SW 1271 (cell line): ENCODE data around the gene PORCN.
A peak's percentile ranks its signal among the peaks of the same experiment; 100 is the strongest.

Source experiments
- DNase-seq, 2 experiments: peaks; one replicate each; lab custom pipeline; 2025; lab: John Stamatoyannopoulos, UW

The PORCN gene

DNA sequence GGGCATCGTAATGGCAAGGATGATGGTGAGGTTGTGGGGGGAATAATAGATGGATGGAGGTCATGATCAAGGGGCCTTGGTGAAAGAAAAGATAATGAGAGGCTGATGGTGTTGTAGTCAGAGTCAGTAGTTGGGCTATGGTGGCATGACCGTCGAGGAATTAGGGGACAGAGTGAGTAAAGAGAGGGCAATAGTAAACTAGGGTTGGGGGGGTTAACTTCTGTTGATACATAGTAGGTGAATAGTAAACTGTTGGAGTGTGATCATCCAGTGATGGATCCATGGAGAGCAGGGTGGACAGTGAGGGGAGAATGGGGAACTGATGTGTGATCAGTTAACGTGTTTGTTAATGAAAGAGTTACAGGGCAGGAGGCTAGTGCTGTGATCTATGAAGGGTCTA is 31.9 kb upstream of the PORCN start:
- no peak for DNase-seq

DNA sequence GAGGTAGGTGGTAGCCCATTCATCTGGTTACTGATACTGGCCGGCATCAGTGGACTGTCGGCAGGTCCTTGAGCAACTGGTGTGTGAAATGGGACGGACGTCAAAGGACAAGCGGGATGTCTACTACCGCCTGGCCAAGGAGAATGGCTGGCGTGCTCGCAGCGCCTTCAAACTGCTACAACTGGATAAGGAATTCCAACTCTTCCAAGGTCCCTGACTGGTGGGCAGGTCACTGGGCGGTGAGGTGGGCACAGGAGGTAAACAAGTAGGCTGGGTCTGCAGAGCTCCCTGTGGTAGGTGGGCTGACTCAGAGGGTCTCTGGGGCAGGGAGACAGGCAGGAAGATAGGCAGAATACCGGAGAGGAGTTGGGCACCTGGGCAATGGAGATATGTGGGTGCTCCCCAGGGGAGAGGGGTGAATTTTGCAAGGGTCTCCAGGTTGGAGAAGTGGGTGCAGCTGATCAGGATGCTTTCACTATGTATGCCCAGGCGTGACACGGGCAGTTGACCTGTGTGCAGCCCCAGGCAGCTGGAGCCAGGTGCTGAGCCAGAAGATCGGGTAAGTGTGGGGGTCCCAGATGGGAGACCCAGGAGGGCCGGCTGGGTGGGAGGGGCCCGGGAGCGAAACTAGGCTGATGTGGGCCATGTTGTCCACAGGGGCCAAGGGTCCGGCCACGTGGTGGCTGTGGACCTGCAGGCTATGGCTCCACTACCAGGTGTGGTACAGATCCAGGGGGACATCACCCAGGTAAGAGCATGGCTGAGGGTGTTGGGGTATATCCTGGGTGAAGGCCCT is 30.6 kb upstream of the PORCN start:
- DNase-seq = no peak

DNA sequence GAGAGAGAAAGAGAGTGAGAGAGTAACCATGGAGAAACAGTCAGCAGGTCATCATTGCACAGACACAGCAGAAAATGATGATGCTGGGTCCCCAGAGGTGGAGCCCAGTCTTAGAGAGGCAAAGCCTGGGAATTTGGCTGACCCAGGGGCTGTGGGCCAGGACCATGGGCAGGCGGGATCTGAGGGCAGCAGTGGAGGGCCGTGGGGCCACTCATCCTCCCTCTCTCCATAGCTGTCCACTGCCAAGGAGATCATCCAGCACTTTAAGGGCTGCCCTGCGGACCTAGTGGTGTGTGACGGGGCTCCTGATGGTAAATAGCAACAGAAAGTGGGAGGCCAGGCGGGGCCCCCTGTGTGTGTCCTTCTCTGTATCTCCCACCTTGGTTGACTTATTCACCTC is 30.0 kb upstream of the PORCN start:
- no peak for DNase-seq

DNA sequence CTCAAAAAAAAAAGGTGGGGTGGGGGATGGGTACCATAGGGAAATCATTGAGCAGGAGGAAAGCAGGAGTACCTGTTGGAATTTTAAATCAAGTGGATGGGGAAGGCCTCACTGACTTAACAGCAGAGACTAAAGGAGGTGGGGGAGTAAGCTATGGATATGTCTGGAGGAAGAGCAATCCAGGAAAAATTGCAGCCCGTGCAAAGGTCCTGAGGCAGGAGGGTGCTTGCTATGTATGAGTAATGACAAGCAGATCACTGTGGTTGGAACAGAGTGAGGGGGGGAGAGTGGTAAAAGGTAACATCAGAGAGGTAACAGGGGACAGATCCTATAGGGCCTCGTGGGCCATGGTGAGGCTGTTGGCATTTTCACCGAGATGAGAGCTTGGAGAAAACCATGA is 28.6 kb upstream of the PORCN start:
- no peak for DNase-seq

DNA sequence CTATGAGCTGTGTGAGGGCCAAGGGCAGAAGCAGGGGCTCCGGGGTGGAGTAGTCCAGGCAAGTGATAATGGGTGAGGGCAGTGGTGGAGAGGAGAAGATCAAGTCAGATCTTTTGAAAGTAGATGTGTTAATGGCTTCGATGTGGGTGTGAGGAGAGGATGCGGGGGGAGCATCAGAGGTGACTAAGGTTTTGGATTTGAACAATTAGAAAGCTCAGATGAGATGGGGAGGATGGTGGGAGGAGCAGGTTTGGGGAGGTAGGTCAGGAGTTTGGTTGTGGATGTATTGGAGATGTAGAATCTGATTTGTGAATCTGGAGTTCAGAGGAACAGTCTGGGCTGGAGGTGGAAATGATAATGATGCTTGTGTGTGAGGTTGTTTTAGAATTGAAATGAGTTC is 28.2 kb upstream of the PORCN start:
- DNase-seq = no peak

DNA sequence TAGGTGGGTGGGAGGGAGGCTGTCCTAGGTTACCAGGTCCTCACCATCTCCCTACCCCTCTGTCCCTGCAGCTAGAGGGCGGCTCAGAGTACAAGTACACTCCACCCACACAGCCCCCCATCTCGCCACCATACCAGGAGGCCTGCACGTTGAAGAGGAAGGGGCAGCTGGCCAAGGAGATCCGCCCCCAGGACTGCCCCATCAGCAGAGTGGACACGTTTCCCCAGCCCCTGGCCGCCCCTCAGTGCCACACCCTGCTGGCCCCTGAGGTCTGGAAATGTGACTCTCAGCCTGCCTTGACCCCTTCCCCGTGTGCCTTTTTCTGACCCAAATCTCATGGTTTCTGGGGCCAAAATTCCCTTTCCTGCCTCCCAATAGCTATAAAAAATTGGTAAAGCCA is 26.3 kb upstream of the PORCN start:
- DNase-seq = no peak

DNA sequence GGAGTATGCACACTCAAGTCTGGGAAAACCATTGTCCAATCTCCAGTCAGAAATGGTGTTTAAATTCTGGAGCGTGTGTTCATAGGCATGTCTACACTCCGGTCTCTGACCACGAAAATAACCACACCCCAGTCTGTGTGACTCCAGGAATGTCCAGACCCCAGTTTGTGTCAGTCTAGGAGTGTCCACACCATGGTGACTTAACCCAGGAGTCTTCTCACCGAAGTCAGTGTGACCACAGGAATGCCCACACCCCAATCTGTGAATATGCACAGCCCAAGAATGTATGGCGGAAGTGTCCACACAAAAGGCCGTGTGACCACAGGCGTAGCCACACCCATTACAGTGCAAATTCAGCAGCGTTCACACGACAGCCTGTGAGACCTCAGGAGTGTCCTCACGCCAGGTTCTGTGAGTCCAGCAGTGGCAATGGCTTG is 21.4 kb upstream of the PORCN start:
- peak; percentile 64 to 83 for DNase-seq

DNA sequence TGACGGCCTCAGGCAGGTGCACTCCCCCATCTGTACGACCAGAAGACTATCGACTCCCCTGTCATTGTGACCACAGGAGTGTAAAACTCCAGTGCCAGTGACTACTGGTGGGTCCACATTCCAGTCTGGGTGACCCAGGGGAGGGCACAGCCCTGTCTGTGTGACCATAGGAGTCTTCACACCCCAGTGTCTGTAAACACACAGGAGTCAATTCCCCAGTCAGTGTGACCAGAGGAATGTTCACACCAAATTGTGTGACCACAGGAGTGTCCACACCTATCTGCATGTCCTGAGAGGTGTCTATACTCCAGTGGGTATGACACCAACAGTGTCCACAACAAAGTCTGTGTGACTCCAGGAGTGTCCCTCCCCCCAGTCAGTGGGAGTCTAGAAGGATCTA is 20.8 kb upstream of the PORCN start:
- DNase-seq = no peak

DNA sequence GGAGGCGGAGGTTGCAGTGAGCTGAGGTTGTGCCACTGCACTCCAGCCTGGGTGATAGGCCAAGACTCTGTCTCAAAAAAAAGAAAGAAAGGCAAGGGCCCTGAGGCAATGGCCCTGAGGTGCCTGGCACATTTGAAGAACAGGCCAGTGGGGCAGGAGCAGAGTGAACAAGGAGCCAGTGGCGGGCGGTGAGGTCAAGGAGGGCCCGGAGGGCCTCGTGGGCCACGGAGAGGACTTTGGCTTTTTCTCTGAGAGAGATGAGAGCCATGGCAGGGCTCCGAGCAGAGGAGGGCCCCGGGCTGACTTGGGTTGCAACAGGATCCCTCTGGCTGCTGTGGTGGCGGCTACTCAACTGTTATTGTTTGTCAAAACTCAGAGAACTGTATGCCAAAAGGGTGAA is 19.5 kb upstream of the PORCN start:
- DNase-seq = no peak

DNA sequence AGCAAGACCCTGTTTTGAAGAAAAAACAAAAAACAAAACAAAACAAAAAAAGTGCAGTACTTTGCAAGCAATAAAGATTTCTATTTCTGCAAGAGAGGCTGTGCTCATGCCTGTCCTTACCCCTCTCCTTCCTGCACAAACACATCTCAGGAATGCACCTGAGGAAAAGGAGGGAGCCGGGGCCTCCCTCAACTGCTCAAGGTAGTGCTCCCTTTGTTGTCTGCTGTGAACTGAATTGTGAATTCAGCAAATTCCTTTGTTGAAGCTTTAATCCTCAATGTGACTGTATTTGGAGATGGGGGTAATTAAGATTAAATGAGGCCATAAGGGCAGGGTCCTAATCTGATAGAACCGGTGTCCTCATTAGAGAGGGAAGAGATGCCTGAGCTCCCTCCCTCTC is 18.9 kb upstream of the PORCN start:
- DNase-seq = no peak

DNA sequence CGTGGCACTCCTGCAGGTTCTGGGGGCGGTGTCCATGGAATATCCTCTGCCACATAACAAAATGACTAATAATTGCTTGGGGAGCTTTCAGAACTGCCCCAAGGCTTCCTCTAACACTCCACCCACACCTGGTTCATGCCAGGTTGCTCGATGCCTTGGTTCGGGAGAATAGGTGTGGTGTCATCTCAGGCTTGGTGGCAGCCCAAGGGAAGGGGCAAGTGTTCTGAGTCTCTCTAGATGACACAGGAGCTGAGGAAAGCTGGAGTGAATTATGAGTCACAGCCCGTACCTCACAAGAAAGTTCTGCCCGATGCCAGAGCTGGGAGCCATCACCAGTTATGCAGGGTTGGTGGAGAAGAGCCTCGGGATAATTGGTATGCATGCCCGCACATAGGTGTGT is 18.1 kb upstream of the PORCN start:
- DNase-seq = no peak

DNA sequence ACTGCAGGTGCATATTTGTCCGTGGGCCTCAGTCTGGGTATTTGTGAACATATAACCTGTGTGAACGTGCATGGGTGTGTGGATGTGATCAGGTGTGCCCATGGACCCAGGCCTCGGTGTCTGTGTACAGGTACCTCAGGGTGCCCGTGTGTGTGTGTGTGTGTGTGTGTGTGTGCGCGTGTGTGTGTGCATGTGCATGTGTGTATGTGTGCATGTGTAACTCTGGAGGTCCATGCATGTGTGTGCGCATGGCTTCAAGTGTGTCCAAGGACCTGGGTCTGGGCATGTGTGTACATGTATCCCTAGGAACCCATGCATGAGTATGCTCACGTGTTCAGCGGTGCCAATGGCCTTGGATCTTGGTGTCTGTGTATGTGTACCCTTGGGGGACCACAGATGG is 17.0 kb upstream of the PORCN start:
- no peak for DNase-seq

DNA sequence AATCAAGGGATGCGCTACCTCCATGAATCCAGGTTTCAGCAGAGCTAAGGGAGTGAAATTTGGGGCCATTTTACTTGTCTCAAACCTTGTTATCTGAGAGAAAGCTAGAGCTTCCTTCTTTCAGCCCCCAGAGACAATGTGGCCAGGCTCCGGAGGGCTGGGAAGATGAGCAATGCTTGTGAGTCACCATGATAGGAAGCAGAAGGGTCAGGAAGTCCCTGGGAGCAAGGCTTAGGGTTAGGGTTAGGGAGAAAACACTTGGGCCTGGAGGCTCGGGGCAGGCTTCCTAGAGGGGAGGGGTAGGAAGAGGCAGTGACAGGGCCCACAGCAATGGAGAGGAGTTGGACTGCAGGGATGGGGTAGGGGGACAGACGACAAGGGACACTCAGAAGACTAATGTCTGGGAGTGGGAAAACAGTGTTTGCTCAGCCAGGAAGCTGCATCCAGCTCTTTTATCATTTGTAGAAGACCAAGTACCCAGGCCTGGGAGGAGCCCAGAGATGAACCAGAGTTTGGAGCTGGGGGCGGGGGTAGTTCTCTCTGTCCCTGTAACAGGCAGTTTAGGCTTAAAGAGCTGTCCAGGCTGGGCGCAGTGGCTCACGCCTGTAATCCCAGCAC is 16.4 kb upstream of the PORCN start:
- DNase-seq = peak in 1 of 2 experiments; percentile 23

DNA sequence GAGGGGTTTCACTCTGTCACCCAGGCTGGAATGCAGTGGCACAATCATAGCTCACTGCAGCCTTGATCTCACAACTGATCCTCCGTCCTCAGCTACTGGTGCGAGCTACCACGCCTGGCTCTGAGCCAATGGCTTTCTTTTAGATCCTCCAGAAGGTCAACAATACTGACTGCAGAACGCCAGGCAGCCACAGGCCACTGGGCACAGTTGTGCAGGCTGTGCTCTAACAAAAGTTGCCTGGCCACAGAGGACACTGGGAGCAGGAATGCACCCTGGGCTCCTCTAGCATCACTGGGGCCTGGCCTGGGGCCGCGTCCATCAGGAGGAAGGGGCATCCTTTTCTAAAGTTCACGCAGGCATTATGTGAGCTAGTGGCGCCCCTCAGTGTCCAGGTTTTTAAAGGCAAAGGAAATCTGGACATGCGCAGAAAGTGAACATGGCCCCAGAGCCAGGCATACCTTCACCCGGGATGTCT is 14.9 kb upstream of the PORCN start:
- DNase-seq = no peak

DNA sequence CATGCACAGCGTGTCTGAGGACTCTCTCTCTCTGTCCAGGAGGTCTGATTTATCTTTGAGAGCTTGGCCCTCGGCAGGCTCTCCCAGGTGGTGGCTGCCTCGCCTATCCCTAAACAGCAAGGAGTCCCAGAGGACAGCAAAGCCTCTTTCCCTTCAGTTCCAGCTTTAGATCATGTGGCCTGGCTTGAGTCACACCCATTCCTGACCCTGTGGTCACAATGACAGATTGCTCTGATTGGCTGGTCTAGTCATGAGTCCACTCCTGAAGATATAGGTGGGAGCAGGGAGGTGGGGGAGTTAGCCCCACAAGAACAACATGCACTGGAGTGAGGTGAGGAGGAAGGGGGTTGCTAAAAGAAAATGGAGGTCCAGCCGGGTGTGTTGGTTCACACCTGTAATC is 12.1 kb upstream of the PORCN start:
- no peak for DNase-seq

DNA sequence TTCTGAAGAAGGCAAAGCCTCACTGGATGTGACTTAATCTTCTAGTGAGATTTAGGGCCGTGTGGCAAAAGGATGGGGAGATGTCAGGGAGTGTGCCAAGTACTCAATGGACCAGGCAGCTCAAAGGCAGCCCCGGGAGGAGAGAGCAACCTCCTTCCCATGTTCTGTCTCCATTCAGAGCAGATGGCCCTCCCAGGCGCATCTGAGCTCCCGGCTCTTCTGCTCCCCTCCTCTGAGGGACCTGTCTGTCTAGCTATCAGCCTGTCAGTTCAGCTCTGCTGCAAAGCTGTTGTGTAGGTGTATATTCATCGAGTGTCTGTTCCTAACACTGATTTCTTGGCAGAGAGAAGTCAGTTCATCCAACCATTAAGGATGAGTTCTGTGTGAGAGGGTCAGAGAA is 10.9 kb upstream of the PORCN start:
- no peak for DNase-seq

DNA sequence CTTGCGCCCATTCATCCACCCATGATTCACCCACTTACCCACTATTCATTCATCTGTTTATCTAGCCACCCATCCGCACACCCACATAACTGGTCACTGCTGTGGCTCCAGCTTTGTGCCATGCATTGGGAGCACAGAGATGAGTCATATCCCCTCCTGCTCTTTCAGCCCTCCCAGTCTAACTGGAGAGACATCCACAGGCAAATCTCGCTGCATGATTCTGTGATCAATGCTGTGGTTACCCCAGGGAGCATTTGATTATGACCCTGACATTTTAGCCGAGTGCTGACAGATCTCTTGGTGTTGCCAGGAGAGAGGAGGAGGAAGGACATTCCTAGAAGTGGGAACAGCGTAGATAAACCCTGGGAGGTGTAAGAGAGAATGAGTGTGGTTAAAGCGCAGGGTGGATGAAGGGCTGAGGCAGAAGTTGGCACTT is 10.4 kb upstream of the PORCN start:
- DNase-seq = peak; percentile 52

DNA sequence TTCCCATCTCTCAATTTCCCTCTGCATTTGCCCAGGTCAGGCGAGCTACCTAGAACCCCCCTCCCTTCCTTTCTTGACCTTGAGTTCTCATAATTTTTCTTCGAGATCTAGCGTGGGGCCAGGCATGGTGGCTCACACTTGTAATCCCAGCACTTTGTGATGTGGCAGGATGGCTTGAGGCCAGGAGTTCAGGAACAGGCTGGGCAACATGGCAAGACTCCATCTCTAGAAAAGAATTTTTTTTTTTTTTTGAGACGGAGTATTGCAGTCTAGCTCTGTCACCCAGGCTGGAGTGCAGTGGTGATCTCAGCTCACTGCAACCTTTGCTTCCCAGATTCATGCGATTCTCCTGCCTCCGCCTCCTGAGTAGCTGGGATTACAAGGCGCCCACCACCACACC is 4.5 kb upstream of the PORCN start:
- no peak for DNase-seq

DNA sequence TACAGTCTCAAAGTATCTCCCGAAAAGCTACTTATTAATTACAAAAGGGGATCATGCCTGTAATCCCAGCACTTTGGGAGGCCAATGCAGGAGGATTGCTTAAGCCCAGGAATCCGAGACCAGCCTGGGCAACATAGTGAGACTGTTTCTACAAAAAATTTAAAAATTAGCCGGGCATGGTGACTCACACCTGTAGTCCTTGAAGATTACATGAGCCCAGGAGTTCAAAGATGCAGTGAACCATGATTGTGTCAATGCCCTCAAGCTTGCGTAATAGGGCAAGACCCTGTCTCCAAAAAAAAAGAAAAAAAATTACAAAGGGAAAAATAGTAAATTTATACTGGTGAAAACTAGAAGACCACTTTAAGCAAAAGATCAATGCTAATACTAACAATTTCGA is 3.3 kb upstream of the PORCN start:
- DNase-seq = no peak

DNA sequence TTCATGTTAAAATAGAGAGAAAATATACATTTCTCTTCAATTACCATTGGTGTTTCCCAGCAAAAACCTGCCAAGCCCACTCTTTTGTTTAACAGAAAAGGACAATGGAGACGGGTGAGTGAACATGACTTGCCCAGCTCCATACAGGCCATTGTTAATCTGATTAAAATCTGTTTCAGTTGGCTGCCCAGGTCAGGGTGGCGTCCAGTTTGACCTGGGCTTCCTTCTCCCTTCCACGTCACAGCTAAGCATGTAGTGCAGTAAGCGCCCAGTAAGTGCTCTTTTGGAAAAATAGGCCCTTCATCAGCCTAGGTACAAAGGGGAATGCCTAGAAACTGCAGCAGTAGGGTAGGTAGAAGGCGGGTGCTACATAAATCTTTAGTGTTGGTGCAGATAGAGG is 1.5 kb upstream of the PORCN start:
- no peak for DNase-seq

DNA sequence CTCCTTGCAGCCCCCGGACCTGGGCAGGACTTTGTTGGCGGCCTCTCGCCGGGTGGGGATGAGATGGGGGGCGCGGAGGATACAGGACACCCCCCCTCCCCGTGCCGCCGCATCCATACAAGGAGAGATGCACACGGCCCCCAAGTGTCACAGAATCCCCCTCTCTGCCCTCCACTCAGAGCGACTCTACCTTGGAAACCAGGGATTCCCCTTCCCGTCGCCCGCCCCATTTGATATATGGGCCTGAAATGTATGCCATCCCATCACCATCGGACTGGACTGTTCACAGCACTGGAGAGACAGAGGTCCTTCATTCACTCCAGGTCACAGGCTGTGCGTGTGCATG is 426 bp downstream of the PORCN start:
- DNase-seq = no peak

DNA sequence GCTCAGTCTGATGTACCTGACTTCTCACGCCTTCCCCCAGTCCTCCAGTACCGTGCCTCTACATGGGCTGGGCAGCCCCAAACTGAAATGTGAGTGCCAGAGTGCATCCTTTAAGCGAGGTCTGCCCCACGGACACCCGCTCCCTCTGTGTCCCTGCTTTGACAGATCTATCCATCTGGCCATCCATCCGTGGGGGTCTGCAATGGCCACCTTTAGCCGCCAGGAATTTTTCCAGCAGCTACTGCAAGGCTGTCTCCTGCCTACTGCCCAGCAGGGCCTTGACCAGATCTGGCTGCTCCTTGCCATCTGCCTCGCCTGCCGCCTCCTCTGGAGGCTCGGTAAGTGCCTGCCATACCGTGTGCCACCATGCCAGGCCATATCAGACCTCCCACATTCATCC is 827 bp downstream of the PORCN start:
- no peak for DNase-seq

DNA sequence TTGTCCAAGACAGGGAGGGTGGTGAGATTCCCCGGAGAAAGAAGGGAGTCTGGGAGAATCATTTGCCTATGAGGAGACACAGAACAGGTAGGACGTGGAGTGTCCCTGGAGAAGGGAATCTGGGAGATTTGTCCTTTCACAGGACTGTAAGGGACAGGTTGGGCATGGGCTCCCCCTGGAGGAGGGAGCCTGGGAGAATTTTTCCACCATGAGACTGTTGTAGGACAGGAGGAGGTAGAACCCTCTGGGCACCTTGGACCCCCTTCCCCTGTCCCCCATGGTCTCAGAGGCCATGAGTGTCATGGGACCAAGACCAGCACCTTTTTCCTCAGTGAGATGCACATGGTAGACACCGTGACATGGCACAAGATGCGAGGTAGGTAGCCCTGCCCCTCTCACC is 2.8 kb downstream of the PORCN start:
- no peak for DNase-seq

DNA sequence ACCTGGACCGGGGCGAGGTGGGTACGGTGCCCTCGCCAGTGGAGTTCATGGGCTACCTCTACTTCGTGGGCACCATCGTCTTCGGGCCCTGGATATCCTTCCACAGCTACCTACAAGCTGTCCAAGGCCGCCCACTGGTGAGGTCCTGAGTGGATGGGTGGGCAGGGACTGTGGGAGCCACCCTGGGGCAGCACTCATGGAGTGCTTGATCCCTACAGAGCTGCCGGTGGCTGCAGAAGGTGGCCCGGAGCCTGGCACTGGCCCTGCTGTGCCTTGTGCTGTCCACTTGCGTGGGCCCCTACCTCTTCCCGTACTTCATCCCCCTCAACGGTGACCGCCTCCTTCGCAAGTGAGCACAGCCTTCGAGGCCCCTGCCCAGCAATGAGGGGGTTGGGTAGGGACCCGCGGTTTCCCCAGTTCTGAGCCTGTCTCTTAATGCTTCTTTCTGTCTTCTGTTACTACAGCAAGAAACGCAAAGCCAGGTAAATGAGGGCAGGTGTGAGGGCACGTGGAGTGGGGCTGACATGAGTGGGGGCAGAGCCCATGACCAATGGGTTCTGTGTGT is 3.7 kb downstream of the PORCN start:
- no peak for DNase-seq
